IPS DF 4.7 (cell line): Measurements from ENCODE around the gene ANKRD23.
"Not testable (repeated sequence)": the region's sequence is repeated elsewhere in the genome, so short reads cannot be mapped to it uniquely, and the experiment has no call there.

ENCODE experiments used
- DNase-seq: peaks from one replicate; pipeline ENCODE4 v3.0.0-alpha.2; 2013; ENCODE audit warnings: low spot score; ENCODE audit errors: extremely low read depth

ANKRD23 gene

GRCh38 chr2:96843538-96844268, at the start of gene ANKRD23:
TSS of gene ANKRD23 (minus strand) at chr2:96844021. CDS start at chr2:96843992, 29 bp downstream.
- no peak for DNase-seq

GRCh38 chr2:96891591-96892333, 47.9 kb upstream of the ANKRD23 start:
- DNase-seq, result no peak

GRCh38 chr2:96890726-96891385, 47.0 kb upstream of the ANKRD23 start:
- DNase-seq, result no peak

- DNase-seq, result no peak
These were observed 46.4 kb upstream of the ANKRD23 start for GRCh38 chr2:96890252-96890651.

- not testable (repeated sequence) for DNase-seq
These were observed 45.7 kb upstream of the ANKRD23 start for GRCh38 chr2:96889502-96889901.

GRCh38 chr2:96888072-96889011, 44.5 kb upstream of the ANKRD23 start:
- DNase-seq, result no peak

GRCh38 chr2:96887493-96888012, 43.7 kb upstream of the ANKRD23 start:
- no peak for DNase-seq

GRCh38 chr2:96885432-96886347, 41.9 kb upstream of the ANKRD23 start:
- DNase-seq, result no peak

- DNase-seq, result no peak
These were observed 40.7 kb upstream of the ANKRD23 start for GRCh38 chr2:96884299-96885094.

GRCh38 chr2:96883306-96883705, 39.5 kb upstream of the ANKRD23 start:
- no peak for DNase-seq

- DNase-seq, result no peak
These were observed 39.1 kb upstream of the ANKRD23 start for GRCh38 chr2:96882906-96883305.

- DNase-seq, result no peak
These were observed 38.4 kb upstream of the ANKRD23 start for GRCh38 chr2:96882230-96882629.

GRCh38 chr2:96881349-96882195, 37.8 kb upstream of the ANKRD23 start:
- no peak for DNase-seq

GRCh38 chr2:96880891-96881273, 37.1 kb upstream of the ANKRD23 start:
- DNase-seq, result no peak

- DNase-seq, result no peak
These were observed 35.8 kb upstream of the ANKRD23 start for GRCh38 chr2:96879545-96880040.

- DNase-seq, result no peak
These were observed 35.1 kb upstream of the ANKRD23 start for GRCh38 chr2:96878796-96879544.

- DNase-seq, result no peak
These were observed 34.4 kb upstream of the ANKRD23 start for GRCh38 chr2:96878171-96878570.
